Measurements from ENCODE around the gene CCDC171.
"Not testable (repeated sequence)": the region's sequence is repeated elsewhere in the genome, so short reads cannot be mapped to it uniquely, and the experiment has no call there.

CCDC171 gene

GRCh38 chr9:15693701-15694100 lies 140.9 kb downstream of the CCDC171 start:
- no peak for DNase-seq (ENCODE audit: low read depth in 3 of 3, low spot score in 1 of 3)

DNA sequence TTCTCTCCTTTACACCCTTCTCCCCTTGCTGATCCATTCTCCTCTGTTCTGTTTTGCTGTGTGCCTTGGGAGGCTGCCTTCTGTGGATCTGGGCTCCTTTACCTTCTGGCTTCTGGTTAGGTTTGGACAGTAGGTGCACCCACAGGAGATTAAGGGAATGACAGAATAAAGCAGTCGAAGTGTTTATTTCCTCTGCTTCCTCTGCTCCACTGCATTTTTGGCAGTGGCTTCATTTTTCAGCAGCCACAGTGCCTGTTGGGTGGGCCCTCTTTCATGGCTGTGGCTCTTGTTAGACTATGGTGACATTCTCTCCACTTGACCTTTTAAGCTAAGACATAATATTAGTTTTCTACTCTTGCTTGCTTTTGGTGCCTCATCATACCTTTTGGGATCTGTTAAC lies 144.1 kb downstream of the CCDC171 start:
- no peak for DNase-seq (ENCODE audit: low read depth in 3 of 3, low spot score in 1 of 3)

DNA sequence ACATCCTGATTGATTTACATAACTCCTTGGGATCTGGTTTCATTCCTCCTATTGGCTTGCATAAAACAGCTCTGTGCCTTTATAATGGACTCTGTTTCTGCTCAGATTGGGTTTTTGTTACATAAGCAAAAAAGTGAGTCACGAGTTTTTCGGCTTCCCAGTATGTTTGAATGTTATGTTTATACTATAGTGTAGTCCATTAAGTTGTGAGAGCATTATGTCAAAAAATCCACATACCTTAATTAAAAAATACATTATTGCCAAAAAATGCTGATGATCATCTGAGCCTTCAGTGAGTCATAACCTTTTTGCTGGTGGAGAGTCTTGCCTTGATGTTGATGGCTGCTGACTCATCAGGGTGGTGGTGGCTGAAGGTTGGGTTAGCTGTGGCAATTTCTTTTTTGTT lies 144.6 kb downstream of the CCDC171 start:
- no peak for DNase-seq (ENCODE audit: low read depth in 3 of 3, low spot score in 1 of 3)

- not testable (repeated sequence) for DNase-seq (ENCODE audit: low read depth in 3 of 3, low spot score in 1 of 3)
These were observed 147.2 kb downstream of the CCDC171 start for GRCh38 chr9:15699876-15700559.

DNA sequence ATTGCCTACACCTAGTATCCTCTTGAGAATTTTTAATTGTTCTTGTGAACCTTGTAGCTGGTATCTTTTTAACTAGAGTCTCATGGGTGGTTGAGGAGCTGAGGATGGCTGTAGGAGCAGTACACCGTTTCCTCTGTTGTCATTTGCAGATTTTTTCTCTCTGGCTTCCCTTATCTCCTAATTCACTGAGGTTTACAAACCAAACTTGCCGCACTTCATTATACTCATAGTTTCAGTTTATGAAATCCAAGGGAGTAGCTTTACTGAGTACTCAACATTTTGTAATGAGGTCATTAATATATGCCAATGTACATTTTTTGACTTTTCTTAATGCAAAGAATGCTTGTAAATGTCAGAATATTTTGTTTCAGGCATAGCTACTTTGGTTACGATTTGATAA lies 154.2 kb downstream of the CCDC171 start:
- DNase-seq (ENCODE audit: low read depth in 3 of 3, low spot score in 1 of 3), result no peak

DNA sequence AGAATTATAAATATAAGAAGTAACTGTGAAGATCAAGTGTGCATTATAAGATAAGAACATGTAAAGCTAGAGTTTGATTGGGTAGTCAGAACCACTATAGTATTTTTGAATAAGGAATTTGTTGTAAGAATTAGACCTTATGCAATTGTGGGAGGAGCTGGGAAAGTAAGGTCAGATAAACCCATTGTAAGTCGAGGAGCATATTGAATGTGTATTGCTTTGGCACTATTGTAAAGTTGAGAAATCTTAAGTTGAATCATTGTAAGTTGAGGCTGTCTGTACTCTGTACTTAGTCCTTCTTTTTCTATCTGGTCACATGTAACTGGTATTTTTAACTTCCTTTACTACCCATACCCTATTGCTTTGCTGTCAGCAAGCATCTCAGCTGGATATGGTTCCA lies 158.7 kb downstream of the CCDC171 start:
- no peak for DNase-seq (ENCODE audit: low read depth in 3 of 3, low spot score in 1 of 3)

DNA sequence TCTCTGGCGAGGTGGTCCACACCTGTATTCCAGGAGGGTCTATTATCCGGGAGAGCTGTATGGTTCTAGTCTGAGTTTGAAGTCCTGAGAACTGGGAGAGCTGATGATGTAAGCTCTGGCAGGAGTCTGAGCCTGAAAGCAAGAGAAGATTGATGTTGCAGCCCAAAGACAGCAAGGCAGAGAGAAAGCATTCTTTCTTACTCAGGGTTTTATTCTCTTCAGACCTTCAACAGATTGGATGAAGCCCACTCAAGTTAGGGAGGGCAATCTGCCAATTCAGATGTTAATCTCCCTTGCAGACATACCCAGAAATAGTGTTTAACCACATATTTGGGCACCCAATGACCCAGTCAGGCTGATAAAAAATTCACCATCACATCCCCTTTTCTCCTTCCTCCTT lies 159.1 kb downstream of the CCDC171 start:
- DNase-seq (ENCODE audit: low read depth in 3 of 3, low spot score in 1 of 3), result no peak

DNA sequence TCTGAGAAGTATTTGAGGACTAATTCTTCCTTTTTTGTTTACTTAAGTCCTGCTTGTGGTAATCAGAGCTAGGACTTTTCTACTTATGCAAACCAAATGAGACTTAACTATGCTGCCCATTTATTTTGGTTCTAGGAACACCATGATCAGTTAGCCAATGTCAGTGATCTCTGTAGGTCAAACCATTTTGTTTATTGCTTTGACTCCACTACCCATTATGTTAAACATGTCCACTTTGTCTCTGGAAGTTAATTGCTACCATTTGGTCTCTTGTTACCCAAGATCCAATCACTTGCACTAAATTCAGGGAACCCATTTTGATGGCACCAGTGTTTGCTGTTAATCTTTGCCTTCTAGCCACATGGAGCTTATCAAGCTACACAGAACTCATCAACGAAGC lies 161.9 kb downstream of the CCDC171 start:
- DNase-seq (ENCODE audit: low read depth in 3 of 3, low spot score in 1 of 3), result no peak

- no peak for DNase-seq (ENCODE audit: low read depth in 3 of 3, low spot score in 1 of 3)
These were observed 164.6 kb downstream of the CCDC171 start for GRCh38 chr9:15717290-15717967.

DNA sequence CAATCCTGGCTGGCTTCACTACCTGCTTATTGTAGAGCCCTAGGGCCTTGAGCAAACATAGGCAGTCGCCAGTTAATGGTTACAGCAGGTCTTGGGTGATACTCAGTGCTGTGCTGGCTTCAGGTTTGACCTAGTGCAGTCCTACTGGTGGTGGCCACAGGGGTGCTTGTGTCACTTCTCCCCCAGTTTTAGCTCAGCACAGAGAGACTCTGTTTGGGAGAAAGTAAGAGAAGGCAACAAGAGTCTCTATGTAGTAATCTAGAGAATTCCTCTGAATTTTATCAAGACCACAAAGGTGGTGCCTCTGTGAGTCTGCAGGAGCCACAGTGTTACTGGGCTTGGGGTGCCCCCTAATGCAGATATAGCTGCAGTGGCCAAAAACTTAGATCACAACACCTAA lies 165.6 kb downstream of the CCDC171 start:
- no peak for DNase-seq (ENCODE audit: low read depth in 3 of 3, low spot score in 1 of 3)

DNA sequence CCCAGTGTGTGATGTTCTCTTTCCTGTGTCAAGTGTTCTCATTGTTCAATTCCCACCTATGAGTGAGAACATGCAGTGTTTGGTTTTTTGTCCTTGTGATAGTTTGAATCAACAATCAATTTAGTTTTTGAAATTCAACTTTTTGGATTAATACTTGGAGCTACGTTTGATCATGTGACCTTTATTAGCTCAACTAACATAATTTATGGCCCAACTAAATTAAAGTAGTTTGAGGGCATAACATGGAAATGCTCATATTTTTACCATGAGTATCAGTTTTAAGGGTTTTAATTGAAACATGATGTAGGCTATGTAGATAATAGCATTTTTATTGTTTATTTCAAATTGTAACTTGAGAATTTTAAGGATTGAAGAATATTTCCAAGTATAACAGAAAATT lies 168.0 kb downstream of the CCDC171 start:
- DNase-seq (ENCODE audit: low read depth in 3 of 3, low spot score in 1 of 3), result no peak

DNA sequence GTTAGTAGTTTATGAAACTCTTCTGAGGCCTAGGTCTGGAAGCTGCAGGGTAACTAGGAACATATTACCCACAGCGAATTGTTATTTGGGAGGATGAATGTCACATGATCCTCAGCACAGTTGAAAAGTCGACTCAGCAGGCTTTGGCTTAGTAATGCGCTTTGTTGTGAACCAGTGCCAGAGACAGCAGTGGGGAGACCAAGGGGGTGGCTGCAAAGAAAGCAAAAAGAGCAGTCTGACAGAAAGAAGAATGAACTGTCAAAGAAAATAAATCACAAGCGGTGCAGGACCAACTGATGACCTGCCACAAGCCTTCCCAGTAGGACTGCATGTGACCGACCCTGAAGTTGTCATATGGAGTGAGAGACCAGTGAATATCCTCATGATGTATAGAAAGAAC lies 170.0 kb downstream of the CCDC171 start:
- no peak for DNase-seq (ENCODE audit: low read depth in 3 of 3, low spot score in 1 of 3)

GRCh38 chr9:15724016-15724415 lies 171.2 kb downstream of the CCDC171 start:
- no peak for DNase-seq (ENCODE audit: low read depth in 3 of 3, low spot score in 1 of 3)

- no peak for DNase-seq (ENCODE audit: low read depth in 3 of 3, low spot score in 1 of 3)
These were observed 171.8 kb downstream of the CCDC171 start for GRCh38 chr9:15724612-15725011.

GRCh38 chr9:15725953-15726352 lies 173.1 kb downstream of the CCDC171 start:
- DNase-seq (ENCODE audit: low read depth in 3 of 3, low spot score in 1 of 3), result no peak

- no peak for DNase-seq (ENCODE audit: low read depth in 3 of 3, low spot score in 1 of 3)
These were observed 176.7 kb downstream of the CCDC171 start for GRCh38 chr9:15729507-15729906.

DNA sequence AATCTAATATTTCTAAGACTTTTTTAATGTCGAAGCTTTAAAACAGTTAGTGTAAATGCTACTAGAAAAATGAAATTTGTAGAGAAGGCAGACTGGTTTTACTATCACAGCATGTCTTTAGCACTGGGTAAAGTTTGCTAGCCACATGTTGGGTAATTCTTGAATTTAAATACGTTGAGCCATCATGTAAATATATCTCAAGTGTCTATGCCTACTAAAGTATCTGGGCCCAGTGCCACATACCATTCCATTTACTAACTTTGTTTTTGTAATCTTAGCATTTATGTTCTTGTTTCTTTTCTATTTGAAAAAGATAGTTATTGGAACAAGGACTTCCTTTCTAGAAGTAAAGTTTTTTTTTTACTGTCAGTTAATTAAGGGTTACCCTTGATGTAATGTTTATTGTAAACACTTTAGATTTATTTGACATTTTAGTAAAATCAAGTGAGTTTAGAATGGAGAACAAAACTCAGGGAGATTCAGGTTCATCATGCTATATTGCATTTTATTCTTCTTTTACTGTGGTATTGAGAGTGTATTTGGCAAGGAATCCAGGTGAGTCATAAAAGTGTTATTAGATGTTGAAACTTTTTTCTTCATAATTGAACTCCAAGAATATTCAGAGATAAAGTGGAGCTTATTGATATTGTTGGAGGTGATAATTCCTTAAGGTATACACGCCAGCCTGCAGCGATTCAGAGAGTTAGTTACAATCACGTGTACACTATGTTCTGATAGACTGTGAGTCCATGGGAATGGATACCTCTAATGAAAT lies 182.4 kb downstream of the CCDC171 start:
- DNase-seq (ENCODE audit: low read depth in 3 of 3, low spot score in 1 of 3), result no peak

DNA sequence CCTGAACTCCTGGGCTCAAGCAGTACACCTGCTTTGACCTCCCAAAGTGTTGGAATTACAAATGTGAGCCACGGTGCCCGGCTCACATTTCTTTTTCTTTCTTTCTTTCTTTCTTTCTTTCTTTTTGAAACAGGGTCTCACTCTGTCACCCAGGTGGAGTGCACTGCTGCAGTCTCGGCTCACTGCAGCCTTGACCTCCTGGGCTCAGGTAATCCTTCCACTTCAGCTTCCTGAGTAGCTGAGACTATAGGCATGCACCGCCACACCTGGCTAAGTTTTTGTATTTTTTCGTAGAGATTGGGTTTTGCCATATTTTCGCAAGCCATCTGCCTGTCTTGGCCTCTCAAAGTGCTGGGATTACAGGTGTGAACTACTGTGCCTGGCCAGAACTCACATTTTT lies 183.7 kb downstream of the CCDC171 start:
- DNase-seq (ENCODE audit: low read depth in 3 of 3, low spot score in 1 of 3), result no peak

DNA sequence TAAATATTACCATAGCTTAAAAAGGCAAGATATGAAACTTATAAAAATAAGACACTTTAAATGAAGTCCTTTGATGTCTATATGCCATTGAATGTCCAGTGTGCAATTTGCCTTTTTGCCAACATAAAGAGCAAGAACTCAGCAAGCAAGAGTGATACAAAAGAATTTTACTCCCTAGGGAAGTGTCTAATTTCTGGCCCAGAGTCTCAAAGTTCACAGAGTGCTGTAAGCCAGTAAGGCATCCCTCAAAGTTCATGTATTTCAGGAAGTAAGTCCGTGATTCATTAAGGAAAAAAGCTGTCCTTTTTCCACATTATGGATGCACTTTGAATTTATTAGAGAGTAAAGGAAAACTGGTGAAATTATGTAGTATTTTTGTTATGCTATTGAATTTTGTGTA lies 185.2 kb downstream of the CCDC171 start:
- no peak for DNase-seq (ENCODE audit: low read depth in 3 of 3, low spot score in 1 of 3)

- DNase-seq (ENCODE audit: low read depth in 3 of 3, low spot score in 1 of 3), result no peak
These were observed 188.2 kb downstream of the CCDC171 start for GRCh38 chr9:15741015-15741414.

DNA sequence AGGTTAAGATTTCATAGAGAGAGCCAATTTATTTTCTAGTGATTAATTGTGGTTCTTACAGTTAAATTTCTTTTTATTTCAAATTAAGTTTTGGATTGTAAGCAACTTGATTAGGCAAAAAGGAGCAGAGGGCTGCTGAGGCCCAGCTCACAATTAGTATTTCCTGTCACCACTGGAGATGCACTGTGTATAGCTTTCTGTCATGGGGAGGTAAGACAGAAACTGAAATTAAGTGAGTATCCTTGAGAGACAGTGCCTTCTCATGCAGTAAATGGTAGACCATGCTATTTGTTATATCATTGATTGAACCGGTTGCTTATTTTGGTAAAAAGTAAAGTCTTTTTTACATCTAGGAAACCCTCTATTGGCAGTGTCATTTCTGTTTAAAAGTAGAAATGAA lies 190.7 kb downstream of the CCDC171 start:
- DNase-seq (ENCODE audit: low read depth in 3 of 3, low spot score in 1 of 3), result no peak

DNA sequence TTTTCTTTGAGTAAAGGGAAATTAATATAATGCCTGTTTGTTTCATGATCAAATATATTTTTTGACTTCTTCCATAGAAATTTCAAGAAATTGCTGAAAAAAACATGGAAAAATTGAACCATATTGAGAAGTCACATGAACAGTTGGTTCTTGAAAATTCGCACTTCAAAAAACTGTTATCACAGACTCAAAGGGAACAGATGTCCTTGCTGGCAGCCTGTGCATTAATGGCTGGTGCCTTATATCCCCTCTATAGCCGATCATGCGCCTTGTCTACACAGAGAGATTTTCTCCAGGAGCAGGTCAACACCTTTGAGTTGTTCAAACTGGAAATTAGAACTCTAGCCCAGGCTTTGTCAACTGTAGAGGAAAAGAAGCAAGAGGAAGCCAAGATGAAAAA lies 191.4 kb downstream of the CCDC171 start:
- DNase-seq (ENCODE audit: low read depth in 3 of 3, low spot score in 1 of 3), result no peak
